ENCODE results near the gene JPH4. TPM values are rescaled to one million over a fixed set of nuclear protein-coding genes. Genes with fewer than 3 reads are reported as not detected.
"Not testable (repeated sequence)": the region's sequence is repeated elsewhere in the genome, so short reads cannot be mapped to it uniquely, and the experiment has no call there.

Gene JPH4
- total RNA-seq, 1 donor from 2014 or later = 0.06 TPM

- TF ChIP-seq, protein P1, sequence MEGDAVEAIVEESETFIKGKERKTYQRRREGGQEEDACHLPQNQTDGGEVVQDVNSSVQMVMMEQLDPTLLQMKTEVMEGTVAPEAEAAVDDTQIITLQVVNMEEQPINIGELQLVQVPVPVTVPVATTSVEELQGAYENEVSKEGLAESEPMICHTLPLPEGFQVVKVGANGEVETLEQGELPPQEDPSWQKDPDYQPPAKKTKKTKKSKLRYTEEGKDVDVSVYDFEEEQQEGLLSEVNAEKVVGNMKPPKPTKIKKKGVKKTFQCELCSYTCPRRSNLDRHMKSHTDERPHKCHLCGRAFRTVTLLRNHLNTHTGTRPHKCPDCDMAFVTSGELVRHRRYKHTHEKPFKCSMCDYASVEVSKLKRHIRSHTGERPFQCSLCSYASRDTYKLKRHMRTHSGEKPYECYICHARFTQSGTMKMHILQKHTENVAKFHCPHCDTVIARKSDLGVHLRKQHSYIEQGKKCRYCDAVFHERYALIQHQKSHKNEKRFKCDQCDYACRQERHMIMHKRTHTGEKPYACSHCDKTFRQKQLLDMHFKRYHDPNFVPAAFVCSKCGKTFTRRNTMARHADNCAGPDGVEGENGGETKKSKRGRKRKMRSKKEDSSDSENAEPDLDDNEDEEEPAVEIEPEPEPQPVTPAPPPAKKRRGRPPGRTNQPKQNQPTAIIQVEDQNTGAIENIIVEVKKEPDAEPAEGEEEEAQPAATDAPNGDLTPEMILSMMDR (conservative IDR thresholded peaks at IDR 0.05; ENCODE audit: low read depth, low read length) = no peak
- H3K4me3 ChIP-seq (ENCODE audit: low read depth, low read length) = no peak overlapping the region
- no peak for DNase-seq (ENCODE audit: low read depth)
Measured at GRCh38 chr14:23538785-23539184, 39.8 kb downstream of the JPH4 start.

DNA sequence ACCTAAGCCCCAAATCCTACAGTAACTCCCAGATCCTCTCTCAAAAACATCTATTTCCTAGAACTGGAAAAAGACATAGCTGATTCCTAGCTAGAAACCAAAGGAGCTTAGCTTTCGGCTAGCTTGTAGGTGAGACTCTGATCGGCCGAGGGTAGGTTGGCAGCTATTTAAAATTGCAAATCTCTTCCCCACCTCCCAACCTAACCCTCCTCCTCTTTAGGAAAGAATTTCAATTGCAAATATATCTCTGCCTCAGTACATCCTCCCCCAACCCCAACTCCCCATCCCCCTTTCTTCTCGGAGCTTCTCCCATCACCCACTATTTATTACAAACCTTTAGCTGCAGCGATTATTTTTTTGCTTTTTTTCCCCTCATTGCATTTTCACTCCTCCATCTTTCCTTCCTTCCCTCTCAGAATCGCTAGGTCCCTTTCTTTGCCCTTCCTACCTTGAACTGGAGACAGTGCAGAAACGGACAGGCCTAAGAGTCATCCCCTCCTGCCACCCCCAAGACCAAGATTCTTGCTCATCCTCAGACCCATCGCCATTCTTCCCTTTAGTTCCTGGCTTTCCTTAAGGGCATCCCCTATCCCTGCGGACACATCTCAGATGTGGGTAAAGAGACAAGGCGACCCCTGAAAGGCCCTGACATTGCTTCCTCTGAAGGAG lies 40.4 kb downstream of the JPH4 start:
- DNase-seq (ENCODE audit: low read depth) = no peak
- no peak overlapping the region for H3K4me3 ChIP-seq (ENCODE audit: low read depth, low read length)
- TF ChIP-seq, protein P1 (conservative IDR thresholded peaks at IDR 0.05; ENCODE audit: low read depth, low read length) = no peak

- DNase-seq (ENCODE audit: low read depth) = no peak
- H3K4me3 ChIP-seq (ENCODE audit: low read depth, low read length) = no peak overlapping the region
- TF ChIP-seq, protein P1 (conservative IDR thresholded peaks at IDR 0.05; ENCODE audit: low read depth, low read length) = no peak
Measured at GRCh38 chr14:23537351-23538049, 41.1 kb downstream of the JPH4 start.

GRCh38 chr14:23536906-23537305 lies 41.7 kb downstream of the JPH4 start:
- not testable (repeated sequence) for H3K4me3 ChIP-seq (ENCODE audit: low read depth, low read length); DNase-seq (ENCODE audit: low read depth)

DNA sequence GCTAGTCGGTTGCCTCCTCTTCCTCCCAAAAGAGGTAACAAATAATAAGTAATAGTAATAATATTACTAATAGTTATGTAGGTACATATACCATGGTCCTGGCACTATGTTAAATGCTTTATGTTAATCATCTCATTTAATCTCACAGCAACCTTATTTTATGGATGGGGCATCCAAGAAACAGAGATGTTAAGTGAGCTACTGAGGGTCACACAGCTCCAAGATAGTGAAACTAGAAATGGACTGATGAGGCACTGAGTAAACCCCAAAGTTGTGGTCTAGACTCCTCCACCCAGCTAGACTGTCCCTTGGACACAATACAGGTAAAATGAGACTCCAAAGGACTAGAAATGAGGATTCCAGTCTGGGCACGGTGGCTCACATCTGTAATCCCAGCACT lies 42.1 kb downstream of the JPH4 start:
- TF ChIP-seq, protein P1 (conservative IDR thresholded peaks at IDR 0.05; ENCODE audit: low read depth, low read length) = no peak
- no peak for DNase-seq (ENCODE audit: low read depth)
- H3K4me3 ChIP-seq (ENCODE audit: low read depth, low read length) = no peak overlapping the region

GRCh38 chr14:23535943-23536342 lies 42.6 kb downstream of the JPH4 start:
- TF ChIP-seq, protein P1 (conservative IDR thresholded peaks at IDR 0.05; ENCODE audit: low read depth, low read length) = no peak
- no peak for DNase-seq (ENCODE audit: low read depth)
- H3K4me3 ChIP-seq (ENCODE audit: low read depth, low read length) = no peak overlapping the region

GRCh38 chr14:23533652-23534435 lies 44.7 kb downstream of the JPH4 start:
- TF ChIP-seq, protein P1 (conservative IDR thresholded peaks at IDR 0.05; ENCODE audit: low read depth, low read length) = no peak
- no peak overlapping the region for H3K4me3 ChIP-seq (ENCODE audit: low read depth, low read length)
- no peak for DNase-seq (ENCODE audit: low read depth)
